NT2/D1 (cell line): ENCODE results near the gene FN1.

Experiments used
- DNase-seq: peaks from one replicate; pipeline ENCODE4 v3.0.0-alpha.2; 2011; ENCODE audit warnings: low read depth, low spot score
- H3K27me3 ChIP-seq: 2 replicates; pipeline ENCODE4 v1.6.0; 2011; ENCODE audit warnings: mild to moderate bottlenecking; ENCODE audit not compliant: insufficient read length, insufficient read depth
- H3K36me3 ChIP-seq: 2 replicates; pipeline ENCODE4 v1.6.1; 2011; ENCODE audit warnings: mild to moderate bottlenecking, low read length, mixed read lengths; ENCODE audit not compliant: insufficient read depth, insufficient read length
- H3K4me1 ChIP-seq: 2 replicates; pipeline ENCODE4 v1.5.1; 2011; ENCODE audit not compliant: insufficient read depth, insufficient read length
- H3K4me3 ChIP-seq: 2 replicates; pipeline ENCODE4 v1.5.1; 2011; ENCODE audit warnings: low read depth; ENCODE audit not compliant: insufficient read length
- H3K9ac ChIP-seq: 2 replicates; pipeline ENCODE4 v1.6.0; 2011; ENCODE audit warnings: low read depth; ENCODE audit not compliant: insufficient read length
- H3K9me3 ChIP-seq: 2 replicates; pipeline ENCODE4 v1.5.1; 2011; ENCODE audit warnings: mild to moderate bottlenecking, low read length; ENCODE audit not compliant: insufficient read depth
- SUZ12 ChIP-seq: IDR thresholded peaks from 2 replicates; pipeline ENCODE4 v1.6.1; 2011; ENCODE audit not compliant: insufficient read length, insufficient read depth; ENCODE audit errors: extremely low read depth
- YY1 ChIP-seq: IDR thresholded peaks from 2 replicates; pipeline ENCODE4 v1.6.1; 2011; ENCODE audit not compliant: insufficient read length, insufficient read depth
- ZNF274 ChIP-seq: IDR thresholded peaks from 2 replicates; pipeline ENCODE4 v1.6.1; 2011; ENCODE audit warnings: mild to moderate bottlenecking, low read depth, low read length

FN1 gene

GRCh38 chr2:215441560-215442400 is 5.9 kb upstream of the FN1 start:
- Histone ChIP-seq H3K9me3 (no peaks in the 10 kb centered on the region), H3K27me3 (no peaks in the 10 kb centered on the region), H3K36me3 (no peaks in the 10 kb centered on the region), H3K4me3 (no peak overlapping the region), H3K4me1 (no peaks in the 10 kb centered on the region), H3K9ac (no peak overlapping the region)
- no peak for TF ChIP-seq ZNF274
- no peak for TF ChIP-seq SUZ12
- TF ChIP-seq YY1 = no peak
- DNase-seq = no peak

GRCh38 chr2:215439980-215440512 is 4.2 kb upstream of the FN1 start:
- Histone ChIP-seq H3K36me3 (no peaks in the 10 kb centered on the region), H3K4me1 (no peaks in the 10 kb centered on the region), H3K9me3 (no peaks in the 10 kb centered on the region), H3K9ac (no peak overlapping the region), H3K27me3 (no peaks in the 10 kb centered on the region), H3K4me3 (no peak overlapping the region)
- no peak for DNase-seq
- TF ChIP-seq YY1 (no peak), ZNF274 (no peak), SUZ12 (no peak)

GRCh38 chr2:215439404-215439803 is 3.5 kb upstream of the FN1 start:
- DNase-seq = no peak
- peaks cover 3% of the 10 kb centered on the region for H3K36me3 ChIP-seq
- H3K27me3 ChIP-seq = no peaks in the 10 kb centered on the region
- TF ChIP-seq ZNF274 (no peak), YY1 (no peak), SUZ12 (no peak)
- H3K4me3 ChIP-seq = no peak overlapping the region
- no peak overlapping the region for H3K9ac ChIP-seq
- no peaks in the 10 kb centered on the region for H3K4me1 ChIP-seq
- no peaks in the 10 kb centered on the region for H3K9me3 ChIP-seq

- no peaks in the 10 kb centered on the region for H3K9me3 ChIP-seq
- no peak overlapping the region for H3K9ac ChIP-seq
- TF ChIP-seq ZNF274 = no peak
- no peak for TF ChIP-seq SUZ12
- TF ChIP-seq YY1 = no peak
- no peaks in the 10 kb centered on the region for H3K27me3 ChIP-seq
- H3K4me3 ChIP-seq = no peak overlapping the region
- H3K4me1 ChIP-seq = no peaks in the 10 kb centered on the region
- no peak for DNase-seq
- peaks cover 18% of the 10 kb centered on the region for H3K36me3 ChIP-seq
Observed at GRCh38 chr2:215437614-215438013, 1.7 kb upstream of the FN1 start.

- no peaks in the 10 kb centered on the region for H3K4me1 ChIP-seq
- H3K36me3 ChIP-seq = peaks cover 24% of the 10 kb centered on the region
- no peaks in the 10 kb centered on the region for H3K9me3 ChIP-seq
- peak; percentile 39 for DNase-seq
- H3K4me3 ChIP-seq = peak overlapping the region; percentile 63
- no peak for TF ChIP-seq SUZ12
- no peak for TF ChIP-seq ZNF274
- TF ChIP-seq YY1 = no peak
- H3K9ac ChIP-seq = peak overlapping the region; percentile 81
- no peaks in the 10 kb centered on the region for H3K27me3 ChIP-seq
Observed at GRCh38 chr2:215436705-215437565, 1.1 kb upstream of the FN1 start.

GRCh38 chr2:215435280-215435869 is 493 bp downstream of the FN1 start:
- TF ChIP-seq SUZ12 (no peak), ZNF274 (no peak), YY1 (no peak)
- Histone ChIP-seq H3K9me3 (no peaks in the 10 kb centered on the region), H3K4me1 (no peaks in the 10 kb centered on the region), H3K27me3 (no peaks in the 10 kb centered on the region), H3K4me3 (peak overlapping the region; percentile 66), H3K36me3 (peaks cover 40% of the 10 kb centered on the region), H3K9ac (peak overlapping the region; percentile 88)
- peak; percentile 38 for DNase-seq
